A673 (cell line): ENCODE results near the gene CDK19. TPM values are rescaled to one million over a fixed set of nuclear protein-coding genes. Genes with fewer than 3 reads are reported as not detected.

Experiments used
- BruUV-seq: library from RNA; stranded (reverse); fragments of 400-500 nt; replicated peaks from 2 replicates; lab custom pipeline; 2021; lab: Mats Ljungman, UMichigan
- CTCF ChIA-PET: fragments of 300-600 bp; sonication (Branson Sonifier 250); formaldehyde crosslinking; loops from one replicate; lab custom pipeline; 2022; ENCODE audit warnings: antibody characterized with exemption; lab: Charles Lee
- POLR2A ChIA-PET: fragments of 300-600 bp; sonication (Branson Sonifier 250); formaldehyde crosslinking; loops from one replicate; lab custom pipeline; 2022; ENCODE audit warnings: antibody characterized with exemption; ENCODE audit not compliant: low non-redundant PET; lab: Charles Lee
- DNase-seq: peaks from one replicate; pipeline ENCODE4 v3.0.0-alpha.2; 2015; ENCODE audit warnings: low spot score
- H3K27ac ChIP-seq: fragments of 200-600 bp; sonication (generic); 2 replicates; pipeline ENCODE4 v1.5.1; 2016; ENCODE audit warnings: mixed run types, low read depth, mild to moderate bottlenecking, mixed read lengths, antibody characterized with exemption, low read length; ENCODE audit not compliant: poor library complexity, severe bottlenecking
- H3K27me3 ChIP-seq: fragments of 200-600 bp; sonication (generic); replicated peaks from 2 replicates; pipeline ENCODE4 v1.6.1; 2017; ENCODE audit warnings: mixed run types, low read depth, mild to moderate bottlenecking, mixed read lengths, antibody characterized with exemption, low read length; ENCODE audit not compliant: insufficient read depth, poor library complexity
- H3K36me3 ChIP-seq: fragments of 200-600 bp; sonication (generic); 2 replicates; pipeline ENCODE4 v1.6.1; 2016; ENCODE audit warnings: mixed run types, mild to moderate bottlenecking, mixed read lengths, antibody characterized with exemption, low read length; ENCODE audit not compliant: insufficient read depth, poor library complexity, severe bottlenecking
- H3K4me1 ChIP-seq: fragments of 200-600 bp; sonication (generic); 2 replicates; pipeline ENCODE4 v1.6.1; 2017; ENCODE audit warnings: mixed run types, mild to moderate bottlenecking, mixed read lengths, antibody characterized with exemption, low read length; ENCODE audit not compliant: insufficient read depth, poor library complexity, severe bottlenecking
- H3K4me3 ChIP-seq: fragments of 200-600 bp; sonication (generic); 2 replicates; pipeline ENCODE4 v1.5.1; 2016; ENCODE audit warnings: low read depth, mixed run types, mild to moderate bottlenecking, mixed read lengths, low read length; ENCODE audit not compliant: poor library complexity, severe bottlenecking
- H3K9me3 ChIP-seq: fragments of 200-600 bp; sonication (generic); 2 replicates; pipeline ENCODE4 v1.6.1; 2016; ENCODE audit warnings: mixed run types, low read depth, mild to moderate bottlenecking, mixed read lengths, antibody characterized with exemption, low read length; ENCODE audit not compliant: poor library complexity, severe bottlenecking
- CTCF ChIP-seq: fragments of 300-800, 200-600 bp; sonication (generic); conservative IDR thresholded peaks from 2 replicates; pipeline ENCODE4 v1.5.1; 2017; ENCODE audit warnings: low read depth, mild to moderate bottlenecking, antibody characterized with exemption, low read length, moderate library complexity, mixed read lengths
- EZH2 ChIP-seq: fragments of 200-600 bp; sonication (generic); IDR thresholded peaks from 2 replicates; pipeline ENCODE4 v1.6.1; 2017; ENCODE audit warnings: borderline replicate concordance, low read depth, mild to moderate bottlenecking, mixed read lengths, antibody characterized with exemption, low read length; ENCODE audit not compliant: poor library complexity, severe bottlenecking
- intact Hi-C: fragments of 100-400 bp; cut with micrococcal nuclease; formaldehyde crosslinking; loops from one replicate; pipeline ENCODE4 v1.10.0; 2022; ENCODE audit not compliant: unreplicated experiment
- total RNA-seq: library from RNA; stranded (reverse); gene quantifications from 2 replicates; pipeline ENCODE4 v1.2.3, GENCODE V29; 2021

Gene CDK19
- total RNA-seq, 1 experiment from 2014 or later, result 23.7 TPM

GRCh38 chr6:110777636-110778035, 37.6 kb downstream of the CDK19 start:
- intact Hi-C loops, result no loop called here
- no peaks in the 10 kb centered on the region for H3K9me3 ChIP-seq
- TF ChIP-seq EZH2, result no peak
- TF ChIP-seq CTCF, result no peak
- no peak overlapping the region for H3K27ac ChIP-seq
- no peaks in the 10 kb centered on the region for H3K27me3 ChIP-seq
- no TSS peak for BruUV-seq
- no peak for DNase-seq
- no peaks in the 10 kb centered on the region for H3K4me1 ChIP-seq
- H3K36me3 ChIP-seq, result no peaks in the 10 kb centered on the region
- ChIA-PET CTCF (no interaction called here), POLR2A (no interaction called here)
- no peak overlapping the region for H3K4me3 ChIP-seq

DNA sequence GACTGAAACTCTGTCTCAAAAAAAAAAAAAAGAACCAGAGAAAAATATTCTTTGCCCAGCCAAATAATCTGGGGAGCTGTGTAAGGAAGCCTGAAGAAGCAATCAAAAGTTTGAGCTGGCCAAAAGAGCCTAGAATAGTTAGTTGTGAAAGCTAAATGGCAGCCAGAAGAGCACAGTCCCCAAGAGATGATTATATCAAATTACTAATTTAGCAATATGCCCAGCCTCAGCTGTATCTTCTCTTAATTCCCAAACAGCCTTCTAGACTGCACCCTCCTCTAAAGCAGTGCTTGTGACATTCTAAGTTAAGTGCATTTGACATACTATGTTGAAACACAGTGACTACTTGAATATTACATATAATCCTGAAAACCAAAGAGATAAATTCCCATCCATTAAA, 38.9 kb downstream of the CDK19 start:
- Histone ChIP-seq H3K4me1 (no peaks in the 10 kb centered on the region), H3K4me3 (no peak overlapping the region), H3K9me3 (no peaks in the 10 kb centered on the region), H3K27ac (no peak overlapping the region), H3K27me3 (no peaks in the 10 kb centered on the region), H3K36me3 (no peaks in the 10 kb centered on the region)
- POLR2A ChIA-PET, result interaction anchor here (0.7 kb wide), 1 partner anchor 100 kb away, joined by 3 read pairs; no protein-coding TSS in a partner anchor
- intact Hi-C loops, result no loop called here
- CTCF ChIA-PET, result no interaction called here
- BruUV-seq, result no TSS peak
- DNase-seq, result no peak
- TF ChIP-seq CTCF (no peak), EZH2 (no peak)

DNA sequence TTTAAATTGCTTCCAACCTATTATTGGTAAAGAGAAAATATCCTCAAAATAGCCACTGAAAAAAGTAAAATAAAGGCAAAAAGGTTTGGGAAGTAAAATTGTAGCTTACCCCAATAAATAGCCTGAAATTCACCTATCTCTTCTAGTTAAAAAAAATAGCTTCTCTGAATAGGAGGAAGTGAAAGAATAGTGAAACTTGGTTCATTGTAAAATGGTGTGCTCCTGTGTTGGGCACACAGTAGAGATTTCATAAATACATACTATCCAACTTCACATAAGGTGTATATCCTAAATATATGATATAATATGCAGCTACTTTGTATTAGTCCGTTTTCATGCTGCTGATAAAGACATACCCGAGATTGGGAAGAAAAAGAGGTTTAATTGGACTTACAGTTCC, 45.3 kb downstream of the CDK19 start:
- Histone ChIP-seq H3K4me1 (no peaks in the 10 kb centered on the region), H3K4me3 (no peak overlapping the region), H3K36me3 (no peaks in the 10 kb centered on the region), H3K9me3 (peaks cover 5% of the 10 kb centered on the region), H3K27ac (no peak overlapping the region), H3K27me3 (no peaks in the 10 kb centered on the region)
- ChIA-PET CTCF (no interaction called here), POLR2A (no interaction called here)
- intact Hi-C loops, result no loop called here
- no TSS peak for BruUV-seq
- TF ChIP-seq EZH2 (no peak), CTCF (no peak)
- no peak for DNase-seq
